Loucy (cell line): Measurements from ENCODE around the gene CD44.
A peak's percentile ranks its signal among the peaks of the same experiment; 100 is the strongest.

Experiments used
- H2AFZ ChIP-seq: fragments of 200-600 bp; sonication (generic); 2 replicates; pipeline ENCODE4 v1.6.0; 2016; ENCODE audit warnings: antibody characterized with exemption, mild to moderate bottlenecking, low read length, moderate library complexity
- H3F3A ChIP-seq: fragments of 200-600 bp; 2 replicates; pipeline ENCODE4 v1.6.0; 2016; ENCODE audit warnings: antibody characterized with exemption, low read depth, mild to moderate bottlenecking
- H3K27me3 ChIP-seq: fragments of 200-600 bp; sonication (generic); 2 replicates; pipeline ENCODE4 v1.6.1; 2014; ENCODE audit warnings: low read length, mild to moderate bottlenecking; ENCODE audit not compliant: insufficient read depth, poor library complexity, severe bottlenecking
- H3K36me3 ChIP-seq: fragments of 200-600 bp; sonication (generic); 2 replicates; pipeline ENCODE4 v1.6.1; 2016; ENCODE audit warnings: low read length; ENCODE audit not compliant: insufficient read depth
- H3K4me1 ChIP-seq: fragments of 200-600 bp; sonication (generic); 2 replicates; pipeline ENCODE4 v1.5.1; 2014; ENCODE audit warnings: low read length, mild to moderate bottlenecking; ENCODE audit not compliant: insufficient read depth, poor library complexity, severe bottlenecking
- H3K4me2 ChIP-seq: fragments of 200-600 bp; sonication (generic); 2 replicates; pipeline ENCODE4 v1.6.0; 2014; ENCODE audit warnings: antibody characterized with exemption, low read length, low read depth, mild to moderate bottlenecking; ENCODE audit not compliant: poor library complexity, severe bottlenecking
- H3K4me3 ChIP-seq: fragments of 200-600 bp; sonication (generic); 2 replicates; pipeline ENCODE4 v1.5.1; 2014; ENCODE audit warnings: low read length, mild to moderate bottlenecking, mixed read lengths; ENCODE audit not compliant: poor library complexity, severe bottlenecking
- H3K79me2 ChIP-seq: fragments of 200-600 bp; sonication (generic); 2 replicates; pipeline ENCODE4 v1.6.1; 2014; ENCODE audit warnings: low read length; ENCODE audit not compliant: insufficient read depth
- H3K9ac ChIP-seq: fragments of 200-600 bp; sonication (generic); 2 replicates; pipeline ENCODE4 v1.6.0; 2014; ENCODE audit warnings: mild to moderate bottlenecking, low read depth, low read length, moderate library complexity; ENCODE audit not compliant: poor library complexity, severe bottlenecking
- H3K9me2 ChIP-seq: fragments of 200-600 bp; sonication (generic); replicated peaks from 2 replicates; pipeline ENCODE4 v1.6.1; 2016; ENCODE audit warnings: low read depth, low read length, mixed read lengths
- H3K9me3 ChIP-seq: fragments of 200-600 bp; sonication (generic); 2 replicates; pipeline ENCODE4 v1.6.1; 2014; ENCODE audit warnings: mild to moderate bottlenecking, antibody characterized with exemption, low read length, low read depth; ENCODE audit not compliant: insufficient read depth
- H4K20me1 ChIP-seq: fragments of 200-600 bp; sonication (generic); 2 replicates; pipeline ENCODE4 v1.6.0; 2014; ENCODE audit warnings: antibody characterized with exemption, low read length, mild to moderate bottlenecking; ENCODE audit not compliant: insufficient read depth, poor library complexity, severe bottlenecking
- EZH2phosphoT487 ChIP-seq: fragments of 200-600 bp; IDR thresholded peaks from 2 replicates; pipeline ENCODE4 v1.6.1; 2018; ENCODE audit warnings: antibody characterized with exemption, mild to moderate bottlenecking, moderate library complexity, borderline replicate concordance
- TF ChIP-seq, protein P1 (sequence below): fragments of 200-600 bp; sonication (generic); conservative IDR thresholded peaks from 2 replicates; pipeline ENCODE4 v1.5.1; 2014; ENCODE audit warnings: mild to moderate bottlenecking, antibody characterized with exemption, low read length

CD44 gene

DNA sequence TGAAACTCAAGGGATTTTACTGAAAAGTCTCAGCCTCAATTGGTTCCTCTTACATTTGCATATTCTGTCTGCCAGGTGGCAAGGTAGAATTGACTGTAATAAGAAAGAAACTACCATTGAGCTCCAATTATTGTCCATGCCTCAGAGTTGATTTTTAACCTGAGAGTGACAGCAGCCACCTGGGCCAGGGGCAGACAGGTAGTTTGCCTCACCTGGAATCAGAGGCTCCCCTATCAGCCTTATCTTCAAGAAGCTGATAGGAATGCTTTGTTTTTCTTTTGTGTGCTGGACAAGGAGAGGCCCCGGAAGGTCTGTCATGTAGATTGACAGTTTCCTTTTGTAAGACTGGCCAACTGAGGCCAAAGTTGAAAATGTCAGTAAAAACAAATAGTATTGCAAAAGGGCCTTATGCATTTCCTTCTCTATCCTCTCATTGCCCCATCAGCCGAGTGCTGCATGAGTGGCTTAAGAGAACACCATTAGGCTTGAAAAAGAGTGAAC lies 34.1 kb downstream of the CD44 start:
- Histone ChIP-seq H3F3A (no peaks in the 10 kb centered on the region), H3K9me2 (no peaks in the 10 kb centered on the region), H3K9me3 (no peaks in the 10 kb centered on the region), H3K4me3 (peak overlapping the region; percentile 37), H2AFZ (no peak overlapping the region), H3K36me3 (peaks cover 20% of the 10 kb centered on the region; the same call in 1 of the 2 replicates), H3K9ac (peak overlapping the region; percentile 27), H4K20me1 (peaks cover 50% of the 10 kb centered on the region), H3K4me2 (peak overlapping the region; percentile 70), H3K27me3 (no peaks in the 10 kb centered on the region), H3K4me1 (peaks cover 62% of the 10 kb centered on the region), H3K79me2 (peaks cover 87% of the 10 kb centered on the region)
- TF ChIP-seq EZH2phosphoT487: no peak
- TF ChIP-seq, protein P1, sequence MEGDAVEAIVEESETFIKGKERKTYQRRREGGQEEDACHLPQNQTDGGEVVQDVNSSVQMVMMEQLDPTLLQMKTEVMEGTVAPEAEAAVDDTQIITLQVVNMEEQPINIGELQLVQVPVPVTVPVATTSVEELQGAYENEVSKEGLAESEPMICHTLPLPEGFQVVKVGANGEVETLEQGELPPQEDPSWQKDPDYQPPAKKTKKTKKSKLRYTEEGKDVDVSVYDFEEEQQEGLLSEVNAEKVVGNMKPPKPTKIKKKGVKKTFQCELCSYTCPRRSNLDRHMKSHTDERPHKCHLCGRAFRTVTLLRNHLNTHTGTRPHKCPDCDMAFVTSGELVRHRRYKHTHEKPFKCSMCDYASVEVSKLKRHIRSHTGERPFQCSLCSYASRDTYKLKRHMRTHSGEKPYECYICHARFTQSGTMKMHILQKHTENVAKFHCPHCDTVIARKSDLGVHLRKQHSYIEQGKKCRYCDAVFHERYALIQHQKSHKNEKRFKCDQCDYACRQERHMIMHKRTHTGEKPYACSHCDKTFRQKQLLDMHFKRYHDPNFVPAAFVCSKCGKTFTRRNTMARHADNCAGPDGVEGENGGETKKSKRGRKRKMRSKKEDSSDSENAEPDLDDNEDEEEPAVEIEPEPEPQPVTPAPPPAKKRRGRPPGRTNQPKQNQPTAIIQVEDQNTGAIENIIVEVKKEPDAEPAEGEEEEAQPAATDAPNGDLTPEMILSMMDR: no peak

DNA sequence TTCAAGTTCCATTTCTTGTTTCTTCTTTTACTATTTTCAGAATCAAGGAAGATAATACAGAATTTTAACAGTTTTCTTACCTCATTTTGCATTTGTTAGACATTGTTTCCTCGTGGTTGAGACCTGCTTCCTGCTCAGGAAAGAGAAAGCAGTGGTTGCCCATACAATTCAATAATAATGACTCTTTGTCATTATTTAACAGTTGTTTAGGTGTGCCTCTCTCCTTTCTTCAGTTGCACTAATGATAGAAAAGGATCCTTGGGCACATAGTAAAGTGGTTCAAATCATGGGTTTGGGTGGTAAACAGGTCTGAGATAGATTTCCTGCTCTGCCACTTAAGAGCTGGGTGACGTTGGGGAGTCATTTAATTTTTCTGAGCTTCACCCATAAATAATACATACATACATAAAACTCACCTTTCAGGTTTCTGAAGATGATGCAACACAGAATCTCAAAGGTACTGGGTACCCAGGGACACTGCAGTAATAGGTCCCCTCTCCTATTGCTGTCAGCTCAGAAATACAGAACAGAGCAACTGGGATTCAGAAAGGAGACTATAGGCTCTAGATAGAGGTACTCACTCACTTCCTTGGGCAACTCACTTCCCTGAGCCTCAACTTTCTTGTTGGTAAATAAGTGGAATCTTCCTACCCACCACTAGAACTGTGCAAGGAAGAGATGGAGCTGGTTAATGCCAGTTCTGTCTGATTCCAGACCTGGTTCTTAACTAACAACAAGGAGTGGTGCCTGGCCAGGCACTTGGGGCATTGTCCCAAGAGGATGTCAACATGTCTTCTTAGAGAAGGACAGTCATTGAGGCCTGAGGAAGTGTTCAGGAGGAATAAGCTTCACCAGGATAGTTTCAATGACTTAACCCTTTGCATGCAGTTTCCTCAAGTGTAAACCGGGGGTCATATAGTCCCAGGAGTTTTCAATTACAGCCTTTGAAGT lies 34.9 kb downstream of the CD44 start:
- no peak for TF ChIP-seq EZH2phosphoT487
- TF ChIP-seq, protein P1: no peak
- H3K4me1 ChIP-seq: peaks cover 58% of the 10 kb centered on the region
- peaks cover 28% of the 10 kb centered on the region; the same call in 1 of the 2 replicates for H3K36me3 ChIP-seq
- H3K9me3 ChIP-seq: no peaks in the 10 kb centered on the region
- H4K20me1 ChIP-seq: peaks cover 42% of the 10 kb centered on the region
- H3K9ac ChIP-seq: peak overlapping the region; percentile 27
- H2AFZ ChIP-seq: no peak overlapping the region
- H3K4me2 ChIP-seq: peak overlapping the region; percentile 70
- no peaks in the 10 kb centered on the region for H3F3A ChIP-seq
- H3K9me2 ChIP-seq: no peaks in the 10 kb centered on the region
- peaks cover 82% of the 10 kb centered on the region for H3K79me2 ChIP-seq
- peak overlapping the region; percentile 37 for H3K4me3 ChIP-seq
- no peaks in the 10 kb centered on the region for H3K27me3 ChIP-seq

DNA sequence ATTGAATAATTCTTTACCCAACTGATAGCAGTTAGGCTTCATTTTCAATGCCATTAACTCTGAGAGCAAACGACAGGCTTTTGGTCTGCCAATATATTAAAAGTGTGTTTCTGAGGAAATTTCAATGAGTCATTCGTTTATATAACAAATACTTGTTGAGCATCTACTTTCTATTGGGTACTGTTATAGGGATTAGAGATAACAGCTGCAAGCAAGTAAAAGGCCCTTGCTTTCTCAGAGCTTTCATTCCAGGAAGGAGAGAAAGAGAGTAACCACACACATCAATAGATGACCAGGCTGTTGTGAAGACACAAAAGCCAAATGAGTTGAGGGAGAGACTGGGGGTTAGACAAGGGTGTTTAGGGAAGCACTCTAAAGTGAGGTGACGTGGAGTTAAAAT lies 35.7 kb downstream of the CD44 start:
- H3K4me3 ChIP-seq: no peak overlapping the region
- no peaks in the 10 kb centered on the region for H3K9me2 ChIP-seq
- H3F3A ChIP-seq: no peaks in the 10 kb centered on the region
- H2AFZ ChIP-seq: no peak overlapping the region
- peaks cover 34% of the 10 kb centered on the region for H4K20me1 ChIP-seq
- peak overlapping the region; percentile 27 for H3K9ac ChIP-seq
- peaks cover 81% of the 10 kb centered on the region for H3K79me2 ChIP-seq
- no peaks in the 10 kb centered on the region for H3K27me3 ChIP-seq
- H3K36me3 ChIP-seq: peaks cover 36% of the 10 kb centered on the region; the same call in 1 of the 2 replicates
- peak overlapping the region; percentile 70 for H3K4me2 ChIP-seq
- no peaks in the 10 kb centered on the region for H3K9me3 ChIP-seq
- peaks cover 56% of the 10 kb centered on the region for H3K4me1 ChIP-seq
- TF ChIP-seq, protein P1: no peak
- no peak for TF ChIP-seq EZH2phosphoT487
